GM12873 (cell line): Measurements from ENCODE around the gene GRIP2.

Experiments
- CTCF ChIP-seq: IDR thresholded peaks from 2 replicates; pipeline ENCODE4 v1.5.1; 2012; ENCODE audit warnings: low read depth, mild to moderate bottlenecking, moderate library complexity, low read length, control low read depth; ENCODE audit not compliant: insufficient read depth; ENCODE audit errors: missing control alignments

GRIP2 gene

DNA sequence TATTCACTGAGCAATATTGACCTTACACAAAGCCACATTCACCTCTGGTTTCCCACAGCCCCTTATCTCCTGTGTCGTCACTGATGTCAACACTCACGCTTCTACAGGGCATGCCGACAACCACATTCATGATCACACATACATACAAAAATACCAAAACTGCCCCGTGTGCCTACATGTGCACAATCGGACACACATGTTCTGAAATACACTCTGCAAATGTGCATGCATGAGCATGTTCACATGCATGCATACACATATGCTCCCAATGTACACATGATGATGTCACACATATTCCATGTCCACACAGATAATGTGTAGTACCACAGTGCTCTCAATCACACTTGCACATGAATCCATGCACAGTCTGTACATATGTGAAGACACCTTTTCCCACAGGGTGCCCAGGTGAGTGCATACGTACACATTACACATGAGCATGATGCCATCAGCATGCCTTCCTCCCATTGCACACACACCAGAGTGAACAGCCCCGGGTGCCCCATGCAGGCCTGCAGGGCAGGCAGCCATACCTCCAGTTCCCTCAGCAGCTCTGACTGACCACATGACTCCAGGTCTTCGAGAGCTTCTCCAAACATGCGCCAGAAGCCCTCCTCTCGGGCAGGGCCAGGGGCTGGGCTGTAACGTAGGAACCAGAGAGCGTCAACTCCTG is 37.0 kb downstream of the GRIP2 start:
- TF ChIP-seq CTCF, result no peak

DNA sequence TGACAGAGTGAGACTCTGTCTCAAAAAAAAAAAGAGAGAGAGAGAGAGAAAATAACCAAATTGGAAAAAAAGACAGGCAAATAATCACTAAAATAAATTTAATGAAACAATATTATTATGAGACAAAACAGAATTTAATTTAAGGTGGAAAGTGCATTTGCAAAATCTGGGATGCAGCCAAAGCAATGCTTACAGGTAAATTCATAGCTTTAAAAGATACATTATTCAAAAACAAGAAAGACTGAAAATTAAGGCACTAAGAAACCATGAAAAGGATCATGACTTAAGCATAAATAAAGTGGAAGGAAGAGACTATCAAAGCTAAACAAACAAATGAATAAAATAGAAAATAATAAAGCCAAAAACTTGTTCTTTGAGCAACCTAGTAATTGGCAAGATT is 37.7 kb downstream of the GRIP2 start:
- no peak for TF ChIP-seq CTCF

DNA sequence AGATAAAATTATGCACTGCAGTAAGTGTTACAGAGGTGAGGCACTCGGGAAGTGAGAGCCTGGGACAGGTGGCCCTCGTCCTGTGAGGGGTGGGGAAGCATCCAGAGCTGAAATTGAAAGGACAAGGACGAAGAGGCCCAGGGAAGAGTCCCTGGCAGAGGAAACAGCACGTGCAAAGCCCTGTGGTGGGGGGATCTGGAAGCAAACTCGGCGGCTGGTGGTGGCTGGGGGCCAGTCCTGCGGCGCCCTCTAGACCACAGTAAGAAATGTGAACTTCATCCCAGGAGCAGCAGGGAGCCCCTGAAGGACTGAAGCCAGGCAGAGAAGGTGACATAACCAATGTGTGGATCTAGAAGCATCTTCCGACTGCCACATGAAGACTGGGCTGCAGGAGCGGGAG is 42.8 kb downstream of the GRIP2 start:
- TF ChIP-seq CTCF, result peak; percentile 4

DNA sequence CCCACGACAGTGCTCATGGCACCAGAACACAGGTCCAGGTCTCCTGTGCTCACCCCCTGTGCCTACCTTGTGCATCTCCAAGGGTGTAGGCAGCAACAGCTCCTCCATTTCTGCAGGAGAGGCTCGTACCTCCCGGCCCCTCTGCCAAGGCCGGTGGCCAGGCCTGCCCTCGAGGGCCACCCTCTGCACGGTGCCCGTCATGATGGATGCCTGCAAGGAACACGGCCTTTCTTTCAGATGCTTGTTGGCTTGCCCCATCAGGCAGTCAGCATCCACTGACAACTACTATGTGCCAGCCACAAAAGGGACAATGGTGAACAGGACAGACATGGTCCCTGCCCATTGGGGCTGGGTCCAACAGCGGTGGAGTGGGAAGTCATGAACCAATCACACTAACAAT is 43.8 kb downstream of the GRIP2 start:
- TF ChIP-seq CTCF, result no peak

- TF ChIP-seq CTCF, result no peak
Observed at GRCh38 chr3:14494973-14495300, 45.2 kb downstream of the GRIP2 start.

DNA sequence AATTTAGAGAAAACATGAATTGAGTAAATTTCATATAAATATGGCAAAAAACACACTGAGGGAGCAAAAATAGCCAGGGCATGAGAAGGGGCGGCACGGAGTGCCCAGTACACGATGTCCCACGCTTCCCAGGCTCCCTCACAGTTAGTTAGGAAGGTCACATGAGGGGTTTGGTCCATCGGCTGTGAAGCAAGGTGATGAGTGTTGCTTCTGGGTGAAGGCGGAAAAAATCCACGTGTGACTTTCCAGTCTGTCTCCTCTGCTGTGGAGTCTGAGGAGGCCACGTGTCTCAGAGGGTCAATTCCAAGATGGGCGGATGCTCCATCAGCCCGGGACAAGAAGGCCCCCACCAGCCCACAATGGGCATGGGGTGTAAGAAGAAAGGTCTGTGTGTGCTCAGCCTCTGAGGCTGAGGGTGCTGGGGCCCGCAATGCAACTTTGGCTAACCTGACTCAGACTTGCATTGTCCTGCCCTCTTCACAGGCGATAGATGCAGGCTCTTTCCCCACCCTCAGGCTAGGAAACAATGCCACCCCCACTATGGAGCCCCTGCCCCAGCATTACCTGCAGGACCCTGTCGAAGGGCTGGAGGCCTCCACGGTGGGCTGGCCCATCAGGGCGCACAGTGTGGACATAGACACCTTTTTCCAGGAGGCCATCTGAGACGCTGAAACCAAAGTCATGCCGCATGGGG is 45.7 kb downstream of the GRIP2 start:
- no peak for TF ChIP-seq CTCF

GRCh38 chr3:14492948-14493881 is 46.9 kb downstream of the GRIP2 start:
- TF ChIP-seq CTCF, result no peak
